ENCODE data around the gene CD68. TPM values are rescaled to one million over a fixed set of nuclear protein-coding genes. Genes with fewer than 3 reads are reported as not detected.

CD68 gene
- total RNA-seq, 1 donor from 2014 or later = not detected

DNA sequence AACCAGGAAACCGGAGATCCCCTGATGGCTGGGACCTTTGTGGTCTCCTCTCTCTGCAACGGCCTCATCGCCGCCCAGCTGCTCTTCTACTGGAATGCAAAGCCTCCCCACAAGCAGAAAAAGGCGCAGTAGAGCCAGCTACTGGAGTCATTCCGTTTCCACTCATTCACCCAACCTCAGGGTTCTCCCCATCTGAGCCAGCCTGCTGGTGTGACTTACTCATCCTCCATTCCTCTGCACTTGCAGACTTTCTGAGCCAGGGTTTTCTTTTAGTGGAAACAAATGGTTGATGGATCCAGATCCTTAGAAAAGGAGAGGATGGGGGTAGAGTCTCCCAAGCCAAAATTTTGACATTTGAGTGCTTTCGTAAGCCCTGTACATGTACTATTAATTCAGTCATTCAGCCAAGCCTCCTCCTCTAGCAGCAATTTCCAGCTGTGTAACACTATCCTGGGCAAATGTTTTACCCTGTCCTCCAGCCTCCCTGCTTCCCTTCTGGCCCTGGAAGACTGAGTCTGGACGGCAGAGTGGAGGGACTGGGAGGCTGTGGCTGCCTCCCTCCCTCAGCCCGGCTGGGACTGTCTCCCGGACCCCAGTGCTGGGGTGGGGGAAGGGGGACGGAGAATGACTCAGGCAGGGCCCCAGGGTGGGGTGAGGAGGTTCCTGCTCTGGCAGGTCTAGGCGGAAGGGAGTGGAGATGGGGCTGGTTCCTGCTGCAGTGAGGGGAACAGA lies 8.1 kb downstream of the CD68 start:
- TF ChIP-seq, protein P1, sequence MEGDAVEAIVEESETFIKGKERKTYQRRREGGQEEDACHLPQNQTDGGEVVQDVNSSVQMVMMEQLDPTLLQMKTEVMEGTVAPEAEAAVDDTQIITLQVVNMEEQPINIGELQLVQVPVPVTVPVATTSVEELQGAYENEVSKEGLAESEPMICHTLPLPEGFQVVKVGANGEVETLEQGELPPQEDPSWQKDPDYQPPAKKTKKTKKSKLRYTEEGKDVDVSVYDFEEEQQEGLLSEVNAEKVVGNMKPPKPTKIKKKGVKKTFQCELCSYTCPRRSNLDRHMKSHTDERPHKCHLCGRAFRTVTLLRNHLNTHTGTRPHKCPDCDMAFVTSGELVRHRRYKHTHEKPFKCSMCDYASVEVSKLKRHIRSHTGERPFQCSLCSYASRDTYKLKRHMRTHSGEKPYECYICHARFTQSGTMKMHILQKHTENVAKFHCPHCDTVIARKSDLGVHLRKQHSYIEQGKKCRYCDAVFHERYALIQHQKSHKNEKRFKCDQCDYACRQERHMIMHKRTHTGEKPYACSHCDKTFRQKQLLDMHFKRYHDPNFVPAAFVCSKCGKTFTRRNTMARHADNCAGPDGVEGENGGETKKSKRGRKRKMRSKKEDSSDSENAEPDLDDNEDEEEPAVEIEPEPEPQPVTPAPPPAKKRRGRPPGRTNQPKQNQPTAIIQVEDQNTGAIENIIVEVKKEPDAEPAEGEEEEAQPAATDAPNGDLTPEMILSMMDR (IDR thresholded peaks at IDR 0.05; ENCODE audit: partially characterized antibody, unreplicated experiment) = no peak
- H3K36me3 Mint-ChIP-seq (ENCODE audit: unreplicated experiment) = no peaks in the 10 kb centered on the region
- H3K9me3 Mint-ChIP-seq (ENCODE audit: unreplicated experiment) = peaks cover 15% of the 10 kb centered on the region
- H3K27ac Mint-ChIP-seq (ENCODE audit: unreplicated experiment) = no peak overlapping the region
- no peak overlapping the region for H3K4me3 Mint-ChIP-seq (ENCODE audit: unreplicated experiment)
- H3K27me3 Mint-ChIP-seq (ENCODE audit: unreplicated experiment) = peaks cover 11% of the 10 kb centered on the region
- peaks cover 2% of the 10 kb centered on the region for H3K4me1 Mint-ChIP-seq (ENCODE audit: low read depth, unreplicated experiment)
- no peak for DNase-seq

DNA sequence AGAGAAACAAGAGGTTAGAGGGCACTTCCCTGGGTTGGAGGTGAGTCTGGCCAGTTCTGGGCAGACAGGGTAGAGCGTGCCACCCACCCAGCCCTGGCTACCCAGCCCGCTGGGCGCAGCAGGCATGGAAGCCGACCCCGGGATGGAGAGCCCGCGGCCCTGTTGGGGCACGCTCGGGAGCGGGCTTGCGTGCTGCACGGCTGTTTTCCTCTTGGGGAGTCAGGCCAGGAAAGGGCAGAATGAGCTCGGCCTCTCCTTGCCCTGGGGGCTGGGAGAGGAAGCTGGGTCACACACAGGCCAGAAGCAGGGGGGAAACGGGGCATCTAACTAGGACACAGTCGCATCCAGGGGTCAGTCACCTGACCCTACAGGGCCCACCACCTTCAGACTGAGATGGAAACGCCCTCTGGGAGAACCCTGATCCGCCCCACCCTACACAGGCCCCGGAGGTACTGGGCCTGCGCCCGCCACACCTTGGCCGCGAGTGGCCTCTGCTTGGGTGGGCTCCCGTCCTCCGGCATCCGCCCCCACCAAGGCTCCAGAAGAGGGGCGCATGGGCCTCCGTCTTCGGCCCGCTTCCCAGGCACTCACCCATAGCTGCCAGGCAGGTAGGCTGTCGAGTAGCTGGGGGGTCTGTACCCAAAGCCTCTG lies 9.2 kb downstream of the CD68 start:
- Mint-ChIP-seq H3K4me1 (ENCODE audit: low read depth, unreplicated experiment) (peaks cover 8% of the 10 kb centered on the region), H3K36me3 (ENCODE audit: unreplicated experiment) (no peaks in the 10 kb centered on the region), H3K9me3 (ENCODE audit: unreplicated experiment) (peaks cover 11% of the 10 kb centered on the region), H3K4me3 (ENCODE audit: unreplicated experiment) (no peak overlapping the region), H3K27me3 (ENCODE audit: unreplicated experiment) (peaks cover 13% of the 10 kb centered on the region), H3K27ac (ENCODE audit: unreplicated experiment) (no peak overlapping the region)
- no peak for DNase-seq
- TF ChIP-seq, protein P1 (IDR thresholded peaks at IDR 0.05; ENCODE audit: partially characterized antibody, unreplicated experiment) = no peak

DNA sequence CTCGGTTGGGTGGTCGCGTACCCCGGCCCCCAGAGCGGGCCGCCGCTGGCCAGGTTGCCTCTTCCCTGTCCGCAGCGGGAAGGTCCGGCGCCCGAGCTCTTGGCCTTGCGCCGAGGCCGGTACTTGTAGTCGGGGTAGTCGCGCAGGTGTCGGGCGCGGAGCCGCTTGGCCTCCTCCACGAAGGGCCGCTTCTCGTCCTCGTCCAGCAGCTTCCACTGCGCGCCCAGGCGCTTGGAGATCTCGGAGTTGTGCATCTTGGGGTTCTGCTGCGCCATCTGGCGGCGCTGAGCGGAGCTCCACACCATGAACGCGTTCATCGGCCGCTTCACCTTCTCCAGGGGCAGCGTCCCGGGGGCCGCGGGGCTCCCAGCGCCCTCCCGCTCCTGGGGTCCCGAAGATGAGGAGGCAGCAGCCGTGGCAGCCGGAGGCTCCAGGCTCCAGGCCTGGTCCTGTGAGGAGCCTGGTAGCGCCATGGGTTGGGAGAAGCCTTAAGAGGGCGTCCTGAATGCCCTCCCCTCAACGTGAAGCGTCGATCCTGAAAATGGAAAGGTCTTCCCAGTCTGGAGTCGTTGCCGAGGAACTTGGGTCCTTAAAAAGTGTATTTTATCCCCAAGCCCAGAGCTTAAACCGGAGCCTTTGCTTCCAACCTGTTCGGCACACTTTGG lies 9.9 kb downstream of the CD68 start:
- peak; percentile 87 for DNase-seq
- H3K27me3 Mint-ChIP-seq (ENCODE audit: unreplicated experiment) = peaks cover 10% of the 10 kb centered on the region
- peaks cover 12% of the 10 kb centered on the region for H3K4me1 Mint-ChIP-seq (ENCODE audit: low read depth, unreplicated experiment)
- H3K9me3 Mint-ChIP-seq (ENCODE audit: unreplicated experiment) = peaks cover 4% of the 10 kb centered on the region
- TF ChIP-seq, protein P1 (IDR thresholded peaks at IDR 0.05; ENCODE audit: partially characterized antibody, unreplicated experiment) = peak; percentile 83
- no peak overlapping the region for H3K4me3 Mint-ChIP-seq (ENCODE audit: unreplicated experiment)
- peak overlapping the region; percentile 12 for H3K27ac Mint-ChIP-seq (ENCODE audit: unreplicated experiment)
- no peaks in the 10 kb centered on the region for H3K36me3 Mint-ChIP-seq (ENCODE audit: unreplicated experiment)

DNA sequence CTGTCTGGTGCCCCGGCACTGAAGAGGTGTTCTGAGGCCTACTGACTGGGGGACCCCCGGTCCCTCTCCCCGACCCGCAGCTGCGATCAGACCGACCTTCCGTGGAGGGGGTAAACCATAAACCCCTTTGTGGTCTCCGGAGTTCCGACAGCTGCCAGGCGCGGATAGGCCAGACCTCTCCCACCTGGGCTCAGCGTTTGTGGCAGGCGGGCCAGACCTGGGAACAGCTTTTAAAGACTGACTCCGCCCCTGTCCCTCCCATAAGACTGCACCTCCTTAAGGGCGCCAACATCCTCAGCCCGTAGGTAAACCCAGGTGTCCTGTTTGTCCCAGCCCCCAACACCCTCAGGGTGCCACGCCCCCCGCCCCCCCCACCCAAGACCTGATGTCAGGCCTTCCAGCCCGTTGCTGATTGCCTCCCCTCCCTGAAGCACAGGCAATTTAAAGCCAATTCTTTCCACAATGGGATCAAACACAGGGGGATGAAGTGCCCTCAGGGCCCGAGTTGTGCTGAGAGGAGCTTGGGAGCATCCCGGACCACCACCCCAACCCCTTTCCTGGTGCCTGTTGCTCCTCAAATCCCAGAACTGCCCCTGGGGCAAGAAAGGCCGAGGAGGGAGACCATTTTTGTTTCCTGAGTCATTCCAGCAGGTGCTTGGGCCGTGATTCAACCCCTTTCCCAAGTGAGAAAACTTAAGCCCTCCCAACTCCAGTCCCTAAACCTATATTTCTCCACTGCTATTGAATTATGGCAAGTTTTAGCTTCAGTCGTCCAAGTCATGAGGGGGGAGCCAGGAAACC lies 10.7 kb downstream of the CD68 start, which contains the start of gene SOX15:
TSS of gene SOX15 (minus strand) at position 204 of the 801 bp plus-strand sequence. CDS start 418 bp downstream, outside the sequence.
- no peaks in the 10 kb centered on the region for H3K36me3 Mint-ChIP-seq (ENCODE audit: unreplicated experiment)
- DNase-seq = no peak

More for the DNA sequence above, 10.7 kb downstream of the CD68 start, which contains the start of gene SOX15:
- Mint-ChIP-seq H3K27me3 (ENCODE audit: unreplicated experiment) (peaks cover 5% of the 10 kb centered on the region), H3K9me3 (ENCODE audit: unreplicated experiment) (peaks cover 1% of the 10 kb centered on the region), H3K4me1 (ENCODE audit: low read depth, unreplicated experiment) (peaks cover 15% of the 10 kb centered on the region), H3K27ac (ENCODE audit: unreplicated experiment) (peak within 1 kb of the TSS; percentile 59), H3K4me3 (ENCODE audit: unreplicated experiment) (peak within 1 kb of the TSS; percentile 34)
- TF ChIP-seq, protein P1 (IDR thresholded peaks at IDR 0.05; ENCODE audit: partially characterized antibody, unreplicated experiment) = no peak

Measured in glutamatergic neuron (in vitro differentiated cells).